Activated CD8-positive, alpha-beta memory T cell treated with anti-CD3 and anti-CD28 coated beads, Interleukin-2, amount 50 U/mL, for 4 hours (primary cell): ENCODE data around the gene CD300LG.
A peak's percentile ranks its signal among the peaks of the same experiment; 100 is the strongest.
"Not testable (repeated sequence)": the region's sequence is repeated elsewhere in the genome, so short reads cannot be mapped to it uniquely, and the experiment has no call there.

Source experiments
- DNase-seq: peaks from one replicate; pipeline ENCODE4 v3.0.0-alpha.2; 2020

The CD300LG gene

DNA sequence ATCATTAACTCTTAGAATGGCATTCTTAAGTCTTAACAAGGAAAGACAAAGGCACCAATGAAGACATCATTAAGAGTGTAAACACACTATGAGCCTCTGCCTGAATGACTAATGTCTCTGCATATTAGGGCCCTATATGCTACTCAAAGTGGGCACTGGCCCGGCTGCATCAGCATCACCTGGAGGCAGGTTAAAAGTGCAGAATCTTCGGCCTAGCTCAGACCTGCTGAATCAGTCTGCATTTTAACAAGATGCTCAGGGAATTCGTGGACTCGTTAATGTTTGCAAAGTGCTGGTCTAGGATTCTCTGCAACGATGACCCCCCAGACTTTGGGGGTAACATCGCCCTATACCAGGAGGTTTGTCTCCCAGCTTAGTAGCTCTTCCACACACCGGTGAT lies 20.8 kb upstream of the CD300LG start:
- no peak for DNase-seq

DNA sequence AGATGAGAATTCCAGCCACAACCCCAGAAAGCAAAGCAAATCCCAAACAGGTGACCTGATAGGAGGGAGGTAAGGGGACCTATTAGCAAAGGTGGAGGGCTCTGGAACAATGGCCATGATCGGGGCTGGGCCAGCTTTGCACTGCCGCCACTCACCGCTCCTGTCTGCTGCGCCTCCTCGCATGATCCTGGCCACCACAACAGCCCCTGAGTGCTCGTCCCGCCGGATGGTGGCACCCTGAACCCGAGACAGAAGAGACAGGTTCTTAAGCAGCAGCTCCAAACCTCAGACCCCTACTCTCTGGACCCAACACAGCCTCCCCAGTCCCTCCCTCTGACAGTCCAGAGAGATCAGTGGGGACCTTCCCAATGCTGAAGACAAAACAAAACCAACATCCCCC lies 19.4 kb upstream of the CD300LG start:
- DNase-seq = no peak

DNA sequence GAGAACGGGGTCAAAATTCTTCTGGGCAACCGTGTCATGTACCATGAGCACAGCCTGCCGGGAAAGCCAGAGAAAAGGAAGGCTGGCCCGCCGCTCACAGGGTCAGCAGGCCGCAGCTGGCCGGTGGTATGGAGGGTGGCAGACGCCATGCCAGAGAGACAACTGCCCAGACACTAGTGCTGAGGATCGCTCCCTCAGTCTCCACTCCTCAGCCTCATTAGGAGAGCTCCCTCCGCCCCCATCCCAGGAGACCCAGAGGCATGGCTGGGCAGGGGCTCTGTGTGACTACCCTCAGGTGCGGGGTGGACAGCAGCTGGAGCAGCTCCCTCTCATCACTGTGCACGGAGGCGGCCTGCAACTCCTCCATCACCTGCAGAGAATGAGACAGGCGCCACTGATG lies 17.2 kb upstream of the CD300LG start:
- DNase-seq = no peak

DNA sequence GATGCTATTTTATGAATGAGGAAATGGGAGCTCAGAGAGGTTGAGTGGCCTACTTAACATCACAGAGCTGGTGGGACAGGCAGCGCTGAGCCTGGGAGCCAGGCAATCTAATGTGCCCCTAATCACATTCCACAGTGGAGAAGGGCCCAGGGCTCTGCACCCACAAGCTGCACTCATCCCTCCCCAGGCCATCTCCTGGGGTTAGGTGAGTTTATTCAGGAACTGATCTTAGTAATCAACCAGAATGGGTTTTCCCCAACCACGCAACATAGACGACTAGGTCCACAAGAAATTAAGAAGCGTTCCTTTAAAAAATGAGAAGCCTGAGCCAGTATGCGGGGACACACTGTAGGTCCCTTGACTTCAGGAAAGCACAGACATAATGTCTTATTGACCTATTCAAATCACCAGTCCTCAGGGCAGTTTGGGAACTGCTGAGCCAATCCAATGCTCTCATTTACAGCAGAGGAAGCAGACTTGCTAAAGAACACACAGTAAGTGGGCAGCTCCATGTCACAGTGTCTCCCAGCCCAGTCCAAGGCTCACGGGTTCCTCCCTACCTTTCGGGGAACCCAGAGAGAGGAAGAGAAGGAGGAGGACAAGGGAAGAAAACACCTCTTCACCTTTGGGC lies 16.4 kb upstream of the CD300LG start:
- DNase-seq = no peak

DNA sequence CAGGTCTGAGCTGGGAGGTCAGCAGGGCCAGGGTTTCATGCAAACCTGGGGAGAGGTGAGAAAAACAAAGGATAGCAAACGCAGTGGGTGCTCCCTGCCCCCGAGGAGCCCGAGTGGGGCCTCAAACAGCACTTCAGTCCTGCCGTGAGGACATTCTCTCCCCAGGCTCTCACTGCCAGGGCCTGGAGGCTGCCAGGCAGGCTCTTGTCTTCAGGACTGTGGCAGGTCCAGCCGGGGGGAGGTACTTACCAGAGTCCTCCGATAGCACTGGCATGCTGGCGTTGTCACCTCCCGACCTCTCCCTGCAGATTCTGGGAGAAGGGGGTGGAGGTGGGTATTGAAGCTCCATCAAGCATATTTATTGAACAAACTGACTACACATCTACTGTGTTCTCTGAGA lies 15.3 kb upstream of the CD300LG start:
- no peak for DNase-seq

DNA sequence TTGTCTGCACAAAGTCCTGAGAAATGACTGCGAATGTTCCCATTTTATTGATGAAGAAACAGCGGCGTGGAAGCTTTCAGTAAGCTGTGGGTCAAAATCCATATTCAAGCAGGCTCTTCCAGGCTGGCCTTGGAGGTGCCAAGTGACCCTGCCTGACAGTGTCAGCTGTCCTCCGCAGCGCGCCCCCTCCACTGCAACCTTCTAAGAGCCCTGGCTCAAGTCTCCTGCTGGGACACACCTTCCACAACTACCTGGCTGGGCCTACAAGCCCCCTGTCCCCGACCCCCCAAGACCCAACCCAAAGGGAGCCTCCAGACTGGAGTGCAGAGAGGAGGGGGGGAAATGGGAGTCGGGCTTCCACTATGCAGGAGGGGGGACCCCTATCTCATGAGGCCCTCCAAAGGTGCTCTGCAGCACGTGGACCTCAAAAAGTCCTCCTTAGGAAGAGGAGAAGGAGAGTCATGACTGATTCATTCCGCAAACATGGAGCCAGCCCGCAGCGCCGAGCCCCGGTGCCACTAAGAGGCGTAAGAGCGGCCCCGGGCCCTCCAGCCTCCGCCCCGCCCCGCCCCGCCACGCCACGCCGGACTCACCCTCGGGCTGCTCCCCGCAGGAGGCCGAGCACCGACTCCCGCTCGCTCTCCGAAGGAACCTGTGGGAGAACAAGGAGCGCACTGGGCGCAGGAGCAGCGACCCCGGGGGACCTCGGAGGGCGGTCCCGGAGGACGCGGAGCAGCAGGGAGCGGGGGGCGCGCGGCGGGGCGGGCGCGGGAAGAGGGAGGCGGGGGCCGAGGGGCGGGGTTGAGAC lies 14.6 kb upstream of the CD300LG start:
- no peak for DNase-seq

DNA sequence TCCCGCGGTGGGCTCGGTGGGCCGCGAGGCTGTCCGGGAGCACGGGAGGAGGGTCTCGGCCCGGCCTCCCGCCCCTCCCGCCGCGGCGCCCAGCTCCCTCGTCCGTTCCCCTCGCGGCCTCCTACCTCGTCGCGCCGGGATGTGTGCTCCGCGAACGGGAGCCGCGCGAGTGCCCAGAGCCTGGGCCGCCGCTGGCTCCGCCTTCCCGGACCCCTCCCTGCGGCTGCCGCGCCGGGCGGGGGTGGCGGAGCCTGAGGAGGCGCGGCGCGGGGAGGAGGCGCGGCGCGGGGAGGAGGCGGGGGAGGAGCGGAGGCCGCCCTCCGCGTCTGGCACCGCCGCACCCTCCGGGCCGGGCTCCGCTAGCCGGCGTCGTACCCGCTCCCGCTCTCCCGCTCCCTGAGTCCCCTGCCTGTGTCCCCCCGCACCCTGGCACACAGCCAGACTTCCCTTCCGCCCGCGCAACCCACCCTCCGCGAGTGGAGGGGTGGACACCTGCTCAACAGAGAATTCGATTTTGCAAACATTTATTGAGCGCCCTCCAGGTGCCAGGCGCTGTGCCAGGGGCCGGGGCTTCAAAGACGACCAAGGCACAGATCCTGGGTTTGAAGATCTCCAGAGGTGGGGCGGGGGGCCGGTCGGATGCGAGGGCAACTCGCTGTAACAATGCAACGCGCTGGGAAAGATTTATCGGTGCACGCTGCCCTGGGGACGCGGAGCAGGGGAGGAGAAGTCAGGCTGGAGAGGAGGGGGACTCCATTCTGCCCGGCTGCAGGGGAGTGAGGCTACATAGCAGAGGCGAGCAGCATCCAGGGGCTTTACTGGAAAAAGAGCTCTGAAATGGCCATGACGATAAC lies 13.8 kb upstream of the CD300LG start, which contains the start of gene MPP3:
MPP3 (minus strand) TSS at position 171 of the 854 bp plus-strand sequence. CDS start 1,240 bp downstream, outside the sequence.
- DNase-seq = peak; percentile 55

DNA sequence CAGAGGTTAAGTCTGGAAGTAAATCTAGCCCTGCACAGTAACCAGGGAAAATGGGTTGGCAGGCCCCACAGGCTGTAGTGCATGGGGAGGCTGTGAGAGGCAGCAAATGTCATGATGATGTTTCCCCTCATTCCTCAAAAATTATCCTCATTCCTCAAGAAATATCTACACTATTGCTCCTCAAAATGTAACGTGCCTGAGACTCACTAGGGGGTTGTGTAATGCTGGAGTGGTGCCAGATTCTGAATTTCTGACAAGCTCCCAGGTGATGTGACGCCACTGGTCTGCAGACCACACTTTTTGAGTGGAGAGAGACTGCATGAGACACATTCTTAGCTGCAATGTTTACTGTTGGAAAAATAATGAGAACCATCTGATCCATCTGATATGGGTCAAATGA lies 12.9 kb upstream of the CD300LG start:
- no peak for DNase-seq

DNA sequence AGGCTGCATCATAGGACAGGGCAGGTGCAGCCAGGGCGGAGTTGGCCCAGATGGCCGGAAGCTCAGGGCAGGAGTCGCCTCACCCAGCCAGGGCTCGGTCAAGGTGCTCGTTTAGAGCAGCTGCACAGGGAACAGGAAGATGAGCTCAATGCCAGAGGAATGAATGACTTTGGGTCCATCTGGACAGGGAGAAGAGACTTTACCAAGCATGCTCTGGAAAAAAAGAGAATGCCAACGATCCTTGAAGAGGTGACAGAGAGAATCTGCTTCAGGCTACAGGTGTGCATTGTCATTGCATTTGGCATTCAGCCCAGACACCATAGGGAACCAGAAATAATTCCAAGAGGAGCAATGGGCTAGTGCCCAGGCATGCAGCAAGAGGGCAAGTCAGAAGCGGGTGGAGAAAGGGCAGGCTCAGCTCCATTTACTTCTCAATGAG lies 7.3 kb upstream of the CD300LG start:
- DNase-seq = no peak

DNA sequence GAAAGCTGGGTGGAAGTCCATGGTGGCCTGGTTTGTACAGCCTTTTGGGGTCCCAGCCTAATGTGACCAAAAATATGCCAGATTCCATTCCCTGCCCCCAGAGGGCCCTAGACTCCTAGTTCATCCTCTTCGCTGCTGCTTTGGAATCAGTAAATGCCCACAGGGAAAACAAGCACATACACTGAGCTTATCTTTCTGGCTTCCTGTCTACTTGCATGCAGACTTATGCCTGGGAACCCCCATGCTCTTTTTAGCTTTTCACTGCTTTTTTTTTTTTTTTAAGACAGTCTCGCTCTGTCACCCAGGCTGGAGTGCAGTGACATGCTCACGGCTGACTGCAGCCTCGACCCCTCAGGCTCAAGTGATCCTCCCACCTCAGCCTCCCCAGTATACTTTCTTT lies 6.2 kb upstream of the CD300LG start:
- DNase-seq = no peak

DNA sequence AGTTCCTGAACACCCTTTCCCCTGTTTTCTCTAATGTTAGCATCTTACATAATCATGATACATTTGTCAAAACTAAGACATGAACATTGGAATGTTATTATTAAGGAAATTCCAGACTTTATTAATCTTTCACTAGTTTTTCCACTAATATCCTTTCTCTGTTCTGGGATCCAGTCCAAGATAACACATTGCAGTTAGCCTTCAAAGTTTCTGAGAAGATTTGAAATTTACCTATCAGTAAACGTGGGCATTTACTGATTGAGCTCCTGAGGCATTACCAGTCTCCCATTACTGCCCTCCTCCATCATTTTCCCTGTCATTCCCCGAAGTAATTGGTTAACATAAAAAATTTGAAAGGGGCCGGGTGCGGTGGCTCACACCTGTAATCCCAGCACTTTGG lies 5.7 kb upstream of the CD300LG start:
- DNase-seq = no peak

DNA sequence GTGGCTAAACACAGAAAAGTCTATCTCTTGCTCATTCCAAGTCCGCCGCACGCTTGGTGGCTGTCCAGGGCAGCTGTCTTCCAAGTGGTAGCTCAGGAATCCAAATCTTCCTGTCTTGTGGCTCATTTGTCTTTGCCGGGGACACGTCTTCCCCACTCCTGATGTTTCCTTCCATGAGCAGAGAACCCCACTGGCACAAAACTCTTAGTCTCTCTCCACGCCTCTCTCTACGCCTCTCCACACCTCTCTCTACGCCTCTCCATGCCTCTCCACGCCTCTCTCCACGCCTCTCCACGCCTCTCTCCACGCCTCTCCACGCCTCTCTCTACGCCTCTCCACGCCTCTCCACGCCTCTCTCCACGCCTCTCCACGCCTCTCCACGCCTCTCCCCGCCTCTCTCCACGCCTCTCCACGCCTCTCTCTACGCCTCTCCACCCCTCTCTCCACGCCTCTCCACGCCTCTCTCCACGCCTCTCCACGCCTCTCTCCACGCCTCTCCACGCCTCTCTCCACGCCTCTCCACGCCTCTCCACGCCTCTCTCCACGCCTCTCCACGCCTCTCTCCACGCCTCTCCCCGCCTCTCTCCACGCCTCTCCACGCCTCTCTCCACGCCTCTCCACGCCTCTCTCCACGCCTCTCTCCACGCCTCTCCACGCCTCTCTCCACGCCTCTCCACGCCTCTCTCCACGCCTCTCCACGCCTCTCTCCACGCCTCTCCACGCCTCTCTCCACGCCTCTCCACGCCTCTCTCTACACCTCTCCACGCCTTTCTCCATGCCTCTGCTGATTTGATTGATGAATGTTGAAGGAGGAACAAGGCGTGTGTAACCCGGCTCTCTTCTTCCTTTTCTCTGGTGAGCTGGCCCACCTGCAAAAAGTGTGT lies 4.6 kb upstream of the CD300LG start:
- DNase-seq = not testable (repeated sequence)

DNA sequence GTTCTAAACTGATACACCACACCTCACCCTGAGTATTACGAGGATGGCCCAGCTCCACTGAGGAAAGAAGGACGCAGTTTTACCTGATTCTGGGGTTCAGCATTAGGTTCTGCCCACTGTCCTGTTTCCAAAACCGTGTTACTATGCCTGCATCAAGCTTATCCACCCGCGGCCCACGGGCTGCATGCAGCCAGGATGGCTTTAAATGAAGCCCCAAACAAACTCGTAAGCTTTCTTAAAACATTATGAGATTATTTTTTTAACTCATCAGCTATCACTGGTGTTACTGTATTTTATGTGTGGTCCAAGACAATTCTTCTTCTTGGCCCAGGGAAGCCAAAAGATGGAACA lies 4.0 kb upstream of the CD300LG start:
- no peak for DNase-seq

DNA sequence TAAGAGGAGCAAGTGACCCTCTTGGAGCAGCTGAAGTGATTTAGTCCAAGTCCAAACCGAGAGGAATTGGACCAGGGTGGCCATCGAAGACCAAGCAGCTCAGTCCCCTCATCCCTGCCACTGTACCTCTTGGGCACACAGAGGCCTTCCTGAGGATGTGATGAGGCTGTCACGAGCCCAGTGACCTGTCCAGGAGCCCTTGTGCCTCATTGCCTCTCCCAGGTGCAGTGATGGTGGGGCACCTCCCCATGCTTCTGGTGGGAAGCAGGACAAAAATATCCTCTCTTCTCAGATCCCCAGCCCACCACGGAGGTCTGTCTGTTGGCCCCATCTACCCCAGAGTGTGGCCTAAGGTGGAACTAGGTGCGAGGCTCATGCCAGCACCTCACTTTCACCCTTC lies 2.7 kb upstream of the CD300LG start:
- no peak for DNase-seq

DNA sequence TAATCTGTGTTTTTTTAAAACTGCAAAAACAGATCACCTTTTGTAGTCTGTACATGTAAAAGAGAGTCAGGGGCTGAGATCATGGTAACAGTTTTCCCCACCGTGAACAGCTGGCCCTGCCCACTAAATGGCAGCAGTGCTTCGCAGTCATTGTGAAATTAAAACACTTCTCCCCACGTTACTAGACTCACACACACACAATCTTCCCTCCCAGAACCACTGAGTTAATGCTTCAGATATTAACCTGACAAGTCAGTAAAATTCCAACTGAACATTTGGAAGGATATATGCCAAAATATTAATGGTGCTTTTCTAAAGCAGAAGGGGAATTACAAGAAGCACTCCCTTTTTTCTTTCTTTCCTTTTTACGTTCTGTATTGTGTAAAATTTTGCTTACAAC lies 1.2 kb upstream of the CD300LG start:
- no peak for DNase-seq

DNA sequence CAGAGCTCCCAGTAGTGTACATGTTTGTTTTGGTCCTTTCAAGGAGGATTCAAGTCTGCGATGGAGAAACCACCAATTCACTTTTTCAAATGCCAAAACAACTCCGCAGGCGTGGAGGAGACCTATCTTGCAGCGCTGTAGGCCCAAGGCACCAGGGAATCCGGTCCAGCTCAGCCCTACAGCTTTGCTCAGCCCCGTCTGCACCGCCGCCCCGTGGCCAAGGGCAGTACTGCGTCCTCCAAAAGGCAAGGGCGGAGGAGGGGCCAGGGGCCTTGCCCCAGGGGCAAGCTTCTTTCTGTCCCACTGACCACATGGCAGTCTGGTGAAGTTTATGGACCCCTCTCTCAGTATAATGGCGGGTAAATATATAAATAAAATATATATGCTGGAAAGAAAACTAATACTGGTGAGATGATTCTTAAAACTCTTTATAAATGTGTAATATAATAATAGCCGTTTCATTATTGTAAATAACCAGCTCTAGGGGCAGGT lies 709 bp upstream of the CD300LG start:
- peak; percentile 76 for DNase-seq

DNA sequence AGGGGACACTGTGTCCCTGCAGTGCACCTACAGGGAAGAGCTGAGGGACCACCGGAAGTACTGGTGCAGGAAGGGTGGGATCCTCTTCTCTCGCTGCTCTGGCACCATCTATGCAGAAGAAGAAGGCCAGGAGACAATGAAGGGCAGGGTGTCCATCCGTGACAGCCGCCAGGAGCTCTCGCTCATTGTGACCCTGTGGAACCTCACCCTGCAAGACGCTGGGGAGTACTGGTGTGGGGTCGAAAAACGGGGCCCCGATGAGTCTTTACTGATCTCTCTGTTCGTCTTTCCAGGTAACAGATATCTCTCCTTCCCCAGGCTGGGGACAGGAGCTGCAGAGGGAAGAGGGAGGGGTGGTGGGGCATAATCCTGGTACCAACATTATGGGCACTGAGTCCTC lies 1.6 kb downstream of the CD300LG start:
- DNase-seq = no peak

DNA sequence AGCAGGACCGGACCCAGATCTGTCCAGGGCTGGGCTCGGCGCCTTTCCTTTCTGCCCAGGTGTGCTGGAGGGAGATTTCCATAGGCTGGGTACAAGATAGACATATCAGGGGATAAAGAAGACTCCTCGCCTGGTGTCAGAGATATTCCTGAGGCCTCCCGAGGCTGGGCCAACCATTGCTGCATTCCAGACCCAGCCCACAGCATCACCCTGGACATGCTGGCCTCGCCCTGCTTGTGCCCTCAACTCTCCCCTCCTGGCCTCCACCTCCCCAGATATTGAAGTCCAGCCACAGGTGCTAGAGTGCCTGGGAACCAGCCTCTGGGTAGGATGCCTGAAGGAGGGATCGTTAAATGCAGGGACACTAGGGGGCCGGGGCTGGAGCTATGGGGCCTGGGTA lies 2.1 kb downstream of the CD300LG start:
- no peak for DNase-seq

DNA sequence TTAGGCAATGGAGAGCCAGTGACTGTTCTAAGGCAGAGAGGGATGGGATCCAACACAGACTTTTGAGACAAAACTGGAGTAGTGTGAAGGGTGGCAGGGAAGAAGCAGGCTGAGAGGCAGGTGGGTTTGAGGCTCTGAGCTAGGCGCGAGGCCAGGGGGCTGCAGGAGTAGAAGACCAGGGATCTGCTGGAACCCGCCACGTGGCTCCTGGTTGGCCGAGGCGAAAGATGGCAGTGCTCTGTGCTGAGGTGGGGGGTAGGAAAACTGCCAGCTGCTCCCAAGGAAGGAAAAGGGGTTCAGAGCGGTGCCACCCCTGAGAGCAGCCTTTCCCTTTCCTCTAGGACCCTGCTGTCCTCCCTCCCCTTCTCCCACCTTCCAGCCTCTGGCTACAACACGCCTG lies 5.6 kb downstream of the CD300LG start:
- no peak for DNase-seq

DNA sequence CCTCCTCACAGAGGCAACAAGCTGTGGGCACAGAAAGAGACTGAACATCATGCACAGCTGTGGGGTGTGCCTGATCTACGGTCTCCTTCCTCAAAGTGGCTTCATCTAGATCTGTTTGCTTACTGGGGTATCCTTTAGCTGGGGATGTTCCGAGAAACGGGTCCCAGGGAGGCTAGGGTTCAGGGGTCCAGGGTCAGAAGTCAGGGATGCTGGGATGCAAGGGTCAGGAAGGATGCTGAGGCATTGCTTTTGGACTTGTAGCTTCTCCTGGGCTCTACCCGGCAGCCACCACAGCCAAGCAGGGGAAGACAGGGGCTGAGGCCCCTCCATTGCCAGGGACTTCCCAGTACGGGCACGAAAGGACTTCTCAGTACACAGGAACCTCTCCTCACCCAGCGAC lies 6.6 kb downstream of the CD300LG start:
- DNase-seq = no peak

DNA sequence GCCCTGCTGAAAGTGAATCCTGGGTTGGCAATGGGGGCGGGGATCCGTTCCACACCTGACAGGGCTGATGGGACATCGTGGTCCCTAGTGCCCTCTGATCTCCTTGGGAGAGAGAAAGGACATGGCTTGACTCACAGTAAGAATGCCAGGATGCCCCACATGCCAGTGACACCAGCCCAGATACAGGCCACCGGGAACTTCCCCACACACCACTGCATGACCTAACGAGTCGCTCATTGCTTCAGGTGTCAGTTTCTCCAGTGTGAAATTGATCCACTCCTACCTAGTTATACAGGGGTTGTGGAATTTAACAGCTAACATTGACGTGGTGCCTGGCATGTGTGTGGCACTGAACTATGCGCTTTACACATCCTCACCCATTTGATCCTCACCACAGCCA lies 7.5 kb downstream of the CD300LG start:
- DNase-seq = no peak

DNA sequence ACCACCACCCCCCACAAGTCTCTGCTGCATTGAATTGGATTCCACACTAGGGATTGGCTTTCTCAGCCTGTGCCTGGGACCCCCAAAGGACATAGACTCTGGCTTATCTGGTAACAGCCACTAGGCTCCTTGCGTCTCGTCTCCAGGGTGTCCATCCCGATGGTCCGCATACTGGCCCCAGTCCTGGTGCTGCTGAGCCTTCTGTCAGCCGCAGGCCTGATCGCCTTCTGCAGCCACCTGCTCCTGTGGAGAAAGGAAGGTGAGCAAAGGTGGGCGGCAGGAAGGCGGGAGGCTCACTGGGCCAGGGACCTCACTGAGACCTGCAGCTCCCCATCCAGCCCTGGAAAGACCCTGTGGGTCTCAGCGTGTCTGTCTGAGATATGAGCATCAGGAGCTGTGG lies 8.1 kb downstream of the CD300LG start:
- no peak for DNase-seq

DNA sequence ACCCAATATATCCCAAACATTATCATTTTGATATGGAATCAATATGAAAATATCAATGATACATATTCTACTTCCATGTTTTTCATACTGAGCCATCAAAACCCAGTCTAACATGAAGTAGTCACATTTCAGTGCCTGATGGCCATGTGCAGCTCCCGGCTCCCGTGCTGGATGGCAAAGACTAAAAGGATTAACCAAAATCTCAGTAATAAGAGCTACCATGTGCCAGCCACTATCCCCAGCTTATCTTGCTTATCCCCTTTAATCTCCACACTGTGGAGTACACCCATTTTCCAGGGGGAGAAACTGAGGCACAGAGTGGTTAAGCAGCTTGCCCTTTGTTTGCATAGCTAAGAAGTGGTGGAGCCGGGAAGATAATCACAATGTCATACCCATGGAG lies 9.2 kb downstream of the CD300LG start:
- DNase-seq = no peak
